ENCODE data around the gene TMTC1.

TMTC1 gene

GRCh38 chr12:29547151-29547632, 236.6 kb downstream of the TMTC1 start:
- TF ChIP-seq TAF1 (IDR thresholded peaks at IDR 0.05; ENCODE audit: low read depth) (no peak), TEAD4 (IDR thresholded peaks at IDR 0.05) (no peak), TCF12 (IDR thresholded peaks at IDR 0.05; ENCODE audit: low read depth) (no peak), FOXM1 (IDR thresholded peaks at IDR 0.05; ENCODE audit: borderline replicate concordance, low read depth) (no peak), EGR1 (IDR thresholded peaks at IDR 0.05) (no peak)

- TF ChIP-seq CREB1 (IDR thresholded peaks at IDR 0.05; ENCODE audit: low read depth): no peak
- no peak for TF ChIP-seq MAX (IDR thresholded peaks at IDR 0.05)
- TF ChIP-seq REST (IDR thresholded peaks at IDR 0.05; ENCODE audit: low read depth): no peak
- TF ChIP-seq EP300 (IDR thresholded peaks at IDR 0.05; ENCODE audit: borderline replicate concordance): no peak
- no peak for TF ChIP-seq YY1 (IDR thresholded peaks at IDR 0.05; ENCODE audit: low read depth)
- TF ChIP-seq RAD21 (IDR thresholded peaks at IDR 0.05; ENCODE audit: low read depth): no peak
- no peak for TF ChIP-seq EGR1 (IDR thresholded peaks at IDR 0.05)
- TF ChIP-seq USF1 (IDR thresholded peaks at IDR 0.05): no peak
- TF ChIP-seq TEAD4 (IDR thresholded peaks at IDR 0.05): no peak
- TF ChIP-seq TAF1 (IDR thresholded peaks at IDR 0.05; ENCODE audit: low read depth): no peak
- TF ChIP-seq TCF12 (IDR thresholded peaks at IDR 0.05; ENCODE audit: low read depth): no peak
- no peak for TF ChIP-seq NFIC (IDR thresholded peaks at IDR 0.05)
- no peak for TF ChIP-seq ZBTB7A (IDR thresholded peaks at IDR 0.05; ENCODE audit: low read depth)
- no peak for TF ChIP-seq CEBPB (IDR thresholded peaks at IDR 0.05)
- no peak for TF ChIP-seq FOXM1 (IDR thresholded peaks at IDR 0.05; ENCODE audit: borderline replicate concordance, low read depth)
Measured at GRCh38 chr12:29546000-29546399, 237.7 kb downstream of the TMTC1 start.

- TF ChIP-seq YY1 (IDR thresholded peaks at IDR 0.05; ENCODE audit: low read depth) (no peak), TCF12 (IDR thresholded peaks at IDR 0.05; ENCODE audit: low read depth) (no peak), CREB1 (IDR thresholded peaks at IDR 0.05; ENCODE audit: low read depth) (no peak), ZBTB7A (IDR thresholded peaks at IDR 0.05; ENCODE audit: low read depth) (no peak), EGR1 (IDR thresholded peaks at IDR 0.05) (no peak), FOXM1 (IDR thresholded peaks at IDR 0.05; ENCODE audit: borderline replicate concordance, low read depth) (no peak), RAD21 (IDR thresholded peaks at IDR 0.05; ENCODE audit: low read depth) (no peak), USF1 (IDR thresholded peaks at IDR 0.05) (no peak), MAX (IDR thresholded peaks at IDR 0.05) (no peak)
Measured at GRCh38 chr12:29545102-29545467, 238.7 kb downstream of the TMTC1 start.

- no peak for TF ChIP-seq CREB1 (IDR thresholded peaks at IDR 0.05; ENCODE audit: low read depth)
- TF ChIP-seq CEBPB (IDR thresholded peaks at IDR 0.05): no peak
- TF ChIP-seq EP300 (IDR thresholded peaks at IDR 0.05; ENCODE audit: borderline replicate concordance): no peak
- no peak for TF ChIP-seq TAF1 (IDR thresholded peaks at IDR 0.05; ENCODE audit: low read depth)
- TF ChIP-seq REST (IDR thresholded peaks at IDR 0.05; ENCODE audit: low read depth): no peak
Measured at GRCh38 chr12:29544428-29545101, 239.2 kb downstream of the TMTC1 start.

- TF ChIP-seq EP300 (IDR thresholded peaks at IDR 0.05; ENCODE audit: borderline replicate concordance) (no peak), YY1 (IDR thresholded peaks at IDR 0.05; ENCODE audit: low read depth) (no peak), REST (IDR thresholded peaks at IDR 0.05; ENCODE audit: low read depth) (no peak), MAX (IDR thresholded peaks at IDR 0.05) (no peak), FOXM1 (IDR thresholded peaks at IDR 0.05; ENCODE audit: borderline replicate concordance, low read depth) (no peak), CREB1 (IDR thresholded peaks at IDR 0.05; ENCODE audit: low read depth) (no peak), ZBTB7A (IDR thresholded peaks at IDR 0.05; ENCODE audit: low read depth) (no peak), CEBPB (IDR thresholded peaks at IDR 0.05) (no peak)
Measured at GRCh38 chr12:29543036-29543435, 240.7 kb downstream of the TMTC1 start.
